Ishikawa (cell line): ENCODE data around the gene MYLK4.

Experiments
- CEBPB ChIP-seq: IDR thresholded peaks from 2 replicates; pipeline ENCODE4 v1.6.1; 2012
- CREB1 ChIP-seq: IDR thresholded peaks from 2 replicates; pipeline ENCODE4 v1.6.1; 2012; ENCODE audit warnings: low read depth
- EGR1 ChIP-seq: IDR thresholded peaks from 2 replicates; pipeline ENCODE4 v1.6.1; 2012
- EP300 ChIP-seq: IDR thresholded peaks from 2 replicates; pipeline ENCODE4 v1.6.1; 2012; ENCODE audit warnings: borderline replicate concordance
- FOXM1 ChIP-seq: IDR thresholded peaks from 2 replicates; pipeline ENCODE4 v1.6.1; 2012; ENCODE audit warnings: low read depth, borderline replicate concordance
- NFIC ChIP-seq: IDR thresholded peaks from 2 replicates; pipeline ENCODE4 v1.6.1; 2012
- RAD21 ChIP-seq: IDR thresholded peaks from 2 replicates; pipeline ENCODE4 v1.6.1; 2012; ENCODE audit warnings: low read depth
- REST ChIP-seq: IDR thresholded peaks from 2 replicates; pipeline ENCODE4 v1.6.1; 2012; ENCODE audit warnings: low read depth, mild to moderate bottlenecking
- TAF1 ChIP-seq: IDR thresholded peaks from 2 replicates; pipeline ENCODE4 v1.6.1; 2012; ENCODE audit warnings: low read depth, mild to moderate bottlenecking
- TCF12 ChIP-seq: IDR thresholded peaks from 2 replicates; pipeline ENCODE4 v1.6.1; 2012; ENCODE audit warnings: low read depth
- TEAD4 ChIP-seq: IDR thresholded peaks from 2 replicates; pipeline ENCODE4 v1.6.1; 2012
- YY1 ChIP-seq: IDR thresholded peaks from 2 replicates; pipeline ENCODE4 v1.6.1; 2012; ENCODE audit warnings: low read depth
- ZBTB7A ChIP-seq: IDR thresholded peaks from 2 replicates; pipeline ENCODE4 v1.6.1; 2012; ENCODE audit warnings: low read depth
- TF ChIP-seq, protein P1 (sequence below): IDR thresholded peaks from 2 replicates; pipeline ENCODE4 v1.6.1; 2012
- TF ChIP-seq, protein P2 (sequence below): IDR thresholded peaks from 2 replicates; pipeline ENCODE4 v1.6.1; 2012

MYLK4 gene

DNA sequence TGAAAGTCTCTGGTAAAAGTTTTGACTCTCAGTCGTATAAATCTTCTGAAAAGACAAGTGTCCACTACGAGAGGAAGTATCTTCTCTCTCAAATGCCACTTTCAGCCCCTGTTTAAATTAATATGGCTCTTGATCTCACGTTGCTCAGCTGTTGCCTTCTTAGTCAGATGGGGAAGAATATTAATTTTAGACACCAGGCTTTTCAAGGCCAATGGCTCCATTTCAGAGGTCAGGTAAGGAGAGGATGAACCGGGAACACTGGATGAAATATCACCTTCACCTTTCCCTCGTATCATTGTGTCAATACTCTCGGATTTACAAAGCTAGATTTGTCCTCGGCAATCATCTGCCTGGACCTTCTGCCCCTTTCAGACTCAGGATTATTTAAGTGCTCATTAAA lies at the start of gene MYLK4:
MYLK4 (minus strand) TSS at position 91 of the 400 bp plus-strand sequence. CDS start 1,628 bp downstream, outside the sequence.
- TF ChIP-seq NFIC, result no peak
- TF ChIP-seq TEAD4, result no peak
- TF ChIP-seq REST, result no peak
- no peak for TF ChIP-seq TCF12
- TF ChIP-seq, protein P1, sequence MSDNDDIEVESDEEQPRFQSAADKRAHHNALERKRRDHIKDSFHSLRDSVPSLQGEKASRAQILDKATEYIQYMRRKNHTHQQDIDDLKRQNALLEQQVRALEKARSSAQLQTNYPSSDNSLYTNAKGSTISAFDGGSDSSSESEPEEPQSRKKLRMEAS, result no peak
- TF ChIP-seq EP300, result no peak
- TF ChIP-seq CREB1, result no peak
- TF ChIP-seq CEBPB, result no peak
- no peak for TF ChIP-seq EGR1
- TF ChIP-seq ZBTB7A, result no peak
- TF ChIP-seq TAF1, result no peak
- TF ChIP-seq RAD21, result no peak
- no peak for TF ChIP-seq FOXM1
- TF ChIP-seq, protein P2, sequence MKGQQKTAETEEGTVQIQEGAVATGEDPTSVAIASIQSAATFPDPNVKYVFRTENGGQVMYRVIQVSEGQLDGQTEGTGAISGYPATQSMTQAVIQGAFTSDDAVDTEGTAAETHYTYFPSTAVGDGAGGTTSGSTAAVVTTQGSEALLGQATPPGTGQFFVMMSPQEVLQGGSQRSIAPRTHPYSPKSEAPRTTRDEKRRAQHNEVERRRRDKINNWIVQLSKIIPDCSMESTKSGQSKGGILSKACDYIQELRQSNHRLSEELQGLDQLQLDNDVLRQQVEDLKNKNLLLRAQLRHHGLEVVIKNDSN, result no peak
- TF ChIP-seq YY1, result no peak

GRCh38 chr6:2799936-2800527 lies 49.3 kb upstream of the MYLK4 start:
- TF ChIP-seq YY1 (no peak), RAD21 (no peak), ZBTB7A (no peak), CEBPB (no peak), NFIC (no peak), CREB1 (no peak), EP300 (no peak), TAF1 (no peak), TCF12 (no peak), REST (no peak)
- TF ChIP-seq, protein P1, result no peak
- TF ChIP-seq, protein P2, result no peak

DNA sequence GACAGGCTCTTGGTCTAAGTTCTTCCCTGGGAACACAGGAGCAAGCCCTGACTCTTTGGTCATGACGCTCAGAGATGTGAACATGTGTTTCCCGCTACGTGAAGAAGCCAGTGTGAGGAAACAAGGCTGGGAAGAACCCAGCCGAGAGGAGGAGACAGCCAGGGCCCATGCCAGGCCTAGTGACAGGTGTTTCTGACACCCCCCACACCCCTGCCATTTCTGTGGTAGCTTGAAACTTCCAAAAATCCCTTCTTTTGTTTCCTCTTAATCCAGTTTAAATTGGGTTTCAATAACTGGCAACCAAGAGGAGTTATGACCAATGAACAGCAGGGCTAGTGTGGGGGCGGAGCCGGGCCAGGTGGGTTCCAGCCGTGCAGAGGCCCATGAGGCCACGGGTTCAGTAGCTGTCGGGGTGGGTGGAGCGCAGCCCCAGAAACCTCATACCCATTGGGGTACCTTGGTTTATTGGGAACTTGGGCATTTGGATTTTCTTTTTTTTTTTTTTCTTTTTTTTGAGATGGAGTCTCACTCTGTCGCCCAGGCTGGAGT lies 47.9 kb upstream of the MYLK4 start:
- TF ChIP-seq YY1 (no peak), FOXM1 (no peak), CREB1 (no peak), CEBPB (no peak), EGR1 (no peak)
- TF ChIP-seq, protein P2, result no peak

GRCh38 chr6:2797564-2798031 lies 46.9 kb upstream of the MYLK4 start:
- TF ChIP-seq CREB1 (no peak), NFIC (no peak), ZBTB7A (no peak), RAD21 (no peak), TEAD4 (no peak), EGR1 (no peak), REST (no peak), EP300 (no peak), TCF12 (no peak), CEBPB (no peak), FOXM1 (no peak)
- TF ChIP-seq, protein P2, result no peak
- TF ChIP-seq, protein P1, result no peak
